Suppressor macrophage (primary cell): Measurements from ENCODE around the gene TCP11X1.
"Not testable (repeated sequence)": the region's sequence is repeated elsewhere in the genome, so short reads cannot be mapped to it uniquely, and the experiment has no call there.

Experiments
- DNase-seq, 4 experiments: peaks; one replicate each; pipeline ENCODE4 v3.0.0-alpha.2; 2020 to 2022
- total RNA-seq, 17 experiments: gene quantifications; one replicate each; lab custom pipeline; 2026; ENCODE audit warnings: mixed read lengths in 6 of 17, inconsistent platforms in 3 of 17; lab: John Stamatoyannopoulos, UW

The TCP11X1 gene
- total RNA-seq: 0 reads per million in 17 experiments

DNA sequence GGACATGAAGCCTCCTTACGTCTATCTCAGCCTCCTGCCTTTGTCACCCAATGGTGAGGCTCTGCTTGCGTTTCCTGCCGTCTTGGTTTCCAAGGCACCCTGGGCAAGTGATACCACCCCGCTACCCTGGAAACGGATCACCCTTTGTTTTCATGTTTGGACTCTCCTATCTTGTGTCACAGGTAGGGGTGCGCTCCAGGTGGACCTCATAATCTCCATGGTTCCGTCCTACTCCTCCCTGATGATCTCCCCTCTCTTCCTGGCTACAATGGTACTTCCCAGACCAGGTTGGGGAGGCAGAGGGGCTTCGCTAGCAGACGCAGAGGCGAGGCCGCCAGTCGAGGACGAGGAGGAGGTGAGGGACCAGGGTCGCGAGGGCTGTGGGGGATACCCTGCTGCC is at the start of gene TCP11X1:
TCP11X1 (plus strand) TSS at position 316 of the 400 bp plus-strand sequence.
- not testable (repeated sequence) for DNase-seq

DNA sequence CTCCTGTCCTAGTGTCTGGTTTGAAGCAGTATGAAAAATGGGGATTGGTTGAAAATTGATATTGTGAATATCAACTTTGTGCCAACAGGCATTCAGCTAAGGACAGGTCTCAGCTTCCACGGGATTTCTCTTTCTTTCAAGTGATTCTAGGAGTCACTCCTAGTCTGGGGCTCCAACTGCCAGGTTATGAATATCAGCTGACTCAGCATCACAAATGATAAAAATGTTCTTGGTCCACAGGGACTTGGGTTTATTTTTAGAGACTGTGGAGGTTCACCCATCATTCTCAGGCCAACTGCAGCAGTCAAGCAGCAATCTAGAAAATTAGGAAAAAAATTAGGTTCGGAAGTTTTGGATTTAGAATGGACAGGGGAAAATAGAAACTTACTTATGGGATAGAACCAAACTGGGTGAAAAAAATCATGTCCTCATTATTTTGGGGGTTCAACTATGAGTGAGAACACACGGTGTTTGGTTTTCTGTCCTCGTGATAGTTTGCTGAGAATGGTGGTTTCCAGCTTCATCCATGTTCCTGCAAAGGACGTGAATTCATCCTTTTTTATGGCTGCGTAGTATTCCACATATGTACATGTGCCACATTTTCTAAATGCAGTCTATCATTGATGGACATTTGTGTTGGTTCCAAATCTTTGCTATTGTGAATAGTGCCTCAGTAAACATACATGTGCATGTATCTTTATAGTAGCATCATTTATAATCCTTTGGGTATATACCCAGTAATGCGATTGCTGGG is 29.0 kb upstream of the TCP11X1 start:
- no peak for DNase-seq

DNA sequence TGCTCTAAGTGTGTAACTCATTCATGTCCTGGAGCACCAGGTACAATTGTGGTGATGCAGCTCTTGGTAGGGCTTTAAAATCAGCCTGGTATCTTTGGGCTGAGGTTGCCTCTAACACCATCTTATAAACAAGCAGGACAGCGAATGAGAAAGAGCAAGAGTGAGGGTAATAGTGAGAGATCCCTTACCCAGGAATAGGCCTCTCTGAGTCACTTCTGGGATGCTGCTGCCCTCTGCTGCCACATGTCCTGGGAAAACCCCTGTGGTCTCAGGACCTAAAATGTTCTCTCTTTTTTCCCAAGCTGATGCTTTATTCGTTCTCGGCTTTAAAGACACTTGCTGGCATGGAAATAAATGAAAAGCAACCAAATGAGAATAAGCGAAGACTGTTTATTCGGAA is 7.2 kb upstream of the TCP11X1 start:
- DNase-seq: not testable (repeated sequence)

DNA sequence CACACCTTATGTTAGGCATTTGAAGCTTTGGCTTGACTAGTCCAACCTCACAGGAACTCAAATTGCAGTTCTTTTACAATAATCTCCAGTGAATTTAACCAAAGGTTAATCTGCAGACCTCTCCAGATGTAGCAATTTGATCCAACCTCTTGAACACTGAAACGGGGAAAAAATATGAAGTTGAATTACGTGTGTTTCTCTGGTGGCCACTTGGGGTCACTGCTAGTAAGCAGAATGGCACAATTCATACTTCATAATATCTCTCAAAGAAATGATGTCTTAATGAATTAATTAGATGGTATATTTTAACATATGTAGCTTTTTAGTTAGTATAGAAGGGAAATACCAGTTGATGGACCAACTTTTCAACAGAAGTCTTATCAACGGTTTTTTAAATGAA is 1.4 kb downstream of the TCP11X1 start:
- DNase-seq: not testable (repeated sequence)

DNA sequence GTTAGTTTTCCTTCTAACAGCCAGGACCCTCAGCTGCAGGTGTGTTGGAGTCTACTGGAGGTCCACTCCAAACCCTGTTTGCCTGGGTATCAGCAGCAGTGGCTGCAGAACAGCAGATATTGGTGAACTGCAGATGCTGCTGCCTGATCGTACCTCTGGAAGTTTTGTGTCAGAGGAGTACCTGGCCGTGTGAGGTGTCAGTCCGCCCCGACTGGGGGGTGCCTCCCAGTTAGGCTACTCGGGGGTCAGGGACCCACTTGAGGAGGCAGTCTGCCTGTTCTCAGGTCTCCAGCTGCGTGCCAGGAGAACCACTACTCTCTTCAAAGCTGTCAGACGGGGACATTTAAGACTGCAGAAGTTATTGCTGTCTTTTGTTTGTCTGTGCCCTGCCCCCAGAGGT is 20.6 kb downstream of the TCP11X1 start:
- not testable (repeated sequence) for DNase-seq

DNA sequence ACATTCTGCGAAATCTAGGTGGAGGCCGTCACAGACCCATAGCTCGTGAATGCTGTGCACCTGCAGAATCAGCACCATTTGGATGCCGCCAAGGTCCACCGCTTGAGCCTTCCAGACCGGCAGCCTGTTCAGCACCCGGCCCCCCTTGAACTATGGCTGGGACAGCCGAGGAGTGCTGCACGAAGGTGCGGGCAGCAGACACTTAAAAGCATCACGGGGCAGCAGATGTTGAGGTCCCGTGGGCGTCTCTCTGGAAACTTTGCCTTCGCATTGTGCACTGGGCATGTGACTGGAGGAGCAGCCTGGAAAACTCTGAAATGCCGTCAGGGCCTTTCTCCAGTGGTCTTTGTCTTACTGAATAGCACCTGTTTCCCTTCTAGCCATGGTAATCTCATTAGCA is 25.2 kb downstream of the TCP11X1 start:
- not testable (repeated sequence) for DNase-seq

DNA sequence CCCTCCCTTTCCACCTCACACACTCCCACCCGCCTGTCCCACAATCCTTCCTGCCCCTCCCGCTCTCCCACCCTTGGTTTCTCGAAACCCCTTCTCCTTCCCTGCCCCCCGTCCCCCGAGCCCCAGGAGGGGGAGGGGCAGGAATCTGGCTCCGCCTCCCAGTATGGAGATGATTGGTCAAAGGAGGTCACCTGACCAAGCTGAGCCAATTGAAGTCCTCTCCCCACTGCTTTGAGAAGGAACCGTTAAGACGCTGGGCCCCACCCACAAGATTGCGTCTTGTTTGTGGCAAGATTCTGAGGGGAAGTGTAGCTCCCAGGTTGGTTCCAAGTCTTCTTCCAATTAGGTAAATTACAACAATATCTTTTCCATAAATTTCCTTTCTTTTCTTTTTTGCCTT is 31.8 kb downstream of the TCP11X1 start, which contains the start of gene NXF2:
NXF2 (plus strand) TSS at position 275 of the 400 bp plus-strand sequence. CDS start 59,912 bp downstream, outside the sequence.
- not testable (repeated sequence) for DNase-seq

DNA sequence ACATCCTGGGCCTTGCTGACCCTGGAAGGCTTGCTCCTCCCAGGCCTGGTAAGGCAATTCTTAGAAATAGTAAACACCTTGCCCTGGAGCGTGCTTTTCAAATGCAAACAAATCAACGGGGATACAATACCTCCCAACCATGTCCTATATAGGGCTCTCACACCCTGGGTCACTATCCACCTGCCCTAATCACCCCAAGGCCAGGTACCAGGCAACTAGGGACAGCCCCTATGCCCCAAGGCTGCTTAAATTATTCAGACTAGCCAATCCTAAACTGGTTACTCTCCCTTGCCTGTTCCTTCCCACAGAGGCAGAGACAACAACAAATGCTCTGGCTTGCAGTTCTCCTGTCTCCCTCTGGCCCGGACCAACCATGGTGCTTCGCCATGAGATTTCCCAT is 57.1 kb downstream of the TCP11X1 start:
- DNase-seq: not testable (repeated sequence)
